ENCODE measurements around the gene SKAP1.

DNA sequence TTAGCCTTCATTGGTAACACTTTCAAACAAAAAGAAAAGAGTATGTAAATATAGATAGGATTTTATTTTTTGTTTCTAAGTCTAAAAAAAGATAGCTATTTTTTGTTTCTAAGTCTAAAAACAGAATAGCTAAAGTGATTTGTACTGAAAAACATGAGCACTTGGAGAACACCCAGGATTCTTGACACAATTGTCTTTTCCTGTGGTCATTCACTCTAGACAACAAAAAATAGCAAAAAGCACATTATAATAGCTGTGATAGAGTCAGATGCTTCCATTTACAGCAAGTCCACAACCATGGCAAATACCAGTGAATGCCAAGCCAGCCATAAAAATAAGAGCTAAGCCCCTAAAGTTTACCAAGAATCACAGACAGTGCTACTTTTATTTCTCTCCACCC is 36.7 kb downstream of the SKAP1 start:
- TF ChIP-seq, protein P1, sequence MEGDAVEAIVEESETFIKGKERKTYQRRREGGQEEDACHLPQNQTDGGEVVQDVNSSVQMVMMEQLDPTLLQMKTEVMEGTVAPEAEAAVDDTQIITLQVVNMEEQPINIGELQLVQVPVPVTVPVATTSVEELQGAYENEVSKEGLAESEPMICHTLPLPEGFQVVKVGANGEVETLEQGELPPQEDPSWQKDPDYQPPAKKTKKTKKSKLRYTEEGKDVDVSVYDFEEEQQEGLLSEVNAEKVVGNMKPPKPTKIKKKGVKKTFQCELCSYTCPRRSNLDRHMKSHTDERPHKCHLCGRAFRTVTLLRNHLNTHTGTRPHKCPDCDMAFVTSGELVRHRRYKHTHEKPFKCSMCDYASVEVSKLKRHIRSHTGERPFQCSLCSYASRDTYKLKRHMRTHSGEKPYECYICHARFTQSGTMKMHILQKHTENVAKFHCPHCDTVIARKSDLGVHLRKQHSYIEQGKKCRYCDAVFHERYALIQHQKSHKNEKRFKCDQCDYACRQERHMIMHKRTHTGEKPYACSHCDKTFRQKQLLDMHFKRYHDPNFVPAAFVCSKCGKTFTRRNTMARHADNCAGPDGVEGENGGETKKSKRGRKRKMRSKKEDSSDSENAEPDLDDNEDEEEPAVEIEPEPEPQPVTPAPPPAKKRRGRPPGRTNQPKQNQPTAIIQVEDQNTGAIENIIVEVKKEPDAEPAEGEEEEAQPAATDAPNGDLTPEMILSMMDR (conservative IDR thresholded peaks at IDR 0.05; ENCODE audit: low read depth in 2 of 2) = no peak
- TF ChIP-seq EZH2 (IDR thresholded peaks at IDR 0.05; ENCODE audit: low read depth, unreplicated experiment) = no peak
- no peak for TF ChIP-seq POLR2AphosphoS5 (IDR thresholded peaks at IDR 0.05; ENCODE audit: low read depth)
- TF ChIP-seq EZH2phosphoT487 (IDR thresholded peaks at IDR 0.05; ENCODE audit: unreplicated experiment) = no peak
- TF ChIP-seq, protein P2, sequence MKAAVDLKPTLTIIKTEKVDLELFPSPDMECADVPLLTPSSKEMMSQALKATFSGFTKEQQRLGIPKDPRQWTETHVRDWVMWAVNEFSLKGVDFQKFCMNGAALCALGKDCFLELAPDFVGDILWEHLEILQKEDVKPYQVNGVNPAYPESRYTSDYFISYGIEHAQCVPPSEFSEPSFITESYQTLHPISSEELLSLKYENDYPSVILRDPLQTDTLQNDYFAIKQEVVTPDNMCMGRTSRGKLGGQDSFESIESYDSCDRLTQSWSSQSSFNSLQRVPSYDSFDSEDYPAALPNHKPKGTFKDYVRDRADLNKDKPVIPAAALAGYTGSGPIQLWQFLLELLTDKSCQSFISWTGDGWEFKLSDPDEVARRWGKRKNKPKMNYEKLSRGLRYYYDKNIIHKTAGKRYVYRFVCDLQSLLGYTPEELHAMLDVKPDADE (IDR thresholded peaks at IDR 0.05) = no peak
- TF ChIP-seq, protein P3, sequence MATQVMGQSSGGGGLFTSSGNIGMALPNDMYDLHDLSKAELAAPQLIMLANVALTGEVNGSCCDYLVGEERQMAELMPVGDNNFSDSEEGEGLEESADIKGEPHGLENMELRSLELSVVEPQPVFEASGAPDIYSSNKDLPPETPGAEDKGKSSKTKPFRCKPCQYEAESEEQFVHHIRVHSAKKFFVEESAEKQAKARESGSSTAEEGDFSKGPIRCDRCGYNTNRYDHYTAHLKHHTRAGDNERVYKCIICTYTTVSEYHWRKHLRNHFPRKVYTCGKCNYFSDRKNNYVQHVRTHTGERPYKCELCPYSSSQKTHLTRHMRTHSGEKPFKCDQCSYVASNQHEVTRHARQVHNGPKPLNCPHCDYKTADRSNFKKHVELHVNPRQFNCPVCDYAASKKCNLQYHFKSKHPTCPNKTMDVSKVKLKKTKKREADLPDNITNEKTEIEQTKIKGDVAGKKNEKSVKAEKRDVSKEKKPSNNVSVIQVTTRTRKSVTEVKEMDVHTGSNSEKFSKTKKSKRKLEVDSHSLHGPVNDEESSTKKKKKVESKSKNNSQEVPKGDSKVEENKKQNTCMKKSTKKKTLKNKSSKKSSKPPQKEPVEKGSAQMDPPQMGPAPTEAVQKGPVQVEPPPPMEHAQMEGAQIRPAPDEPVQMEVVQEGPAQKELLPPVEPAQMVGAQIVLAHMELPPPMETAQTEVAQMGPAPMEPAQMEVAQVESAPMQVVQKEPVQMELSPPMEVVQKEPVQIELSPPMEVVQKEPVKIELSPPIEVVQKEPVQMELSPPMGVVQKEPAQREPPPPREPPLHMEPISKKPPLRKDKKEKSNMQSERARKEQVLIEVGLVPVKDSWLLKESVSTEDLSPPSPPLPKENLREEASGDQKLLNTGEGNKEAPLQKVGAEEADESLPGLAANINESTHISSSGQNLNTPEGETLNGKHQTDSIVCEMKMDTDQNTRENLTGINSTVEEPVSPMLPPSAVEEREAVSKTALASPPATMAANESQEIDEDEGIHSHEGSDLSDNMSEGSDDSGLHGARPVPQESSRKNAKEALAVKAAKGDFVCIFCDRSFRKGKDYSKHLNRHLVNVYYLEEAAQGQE (IDR thresholded peaks at IDR 0.05; ENCODE audit: unreplicated experiment) = no peak
- TF ChIP-seq ZNF114 (CRISPR knock-in tag; IDR thresholded peaks at IDR 0.05) = no peak

All from GM23338 (cell line).